SK-N-MC (cell line): Measurements from ENCODE around the gene PSTPIP1.

Experiments used
- EZH2 ChIP-seq: fragments of 200-600 bp; sonication (generic); IDR thresholded peaks from one replicate; pipeline ENCODE4 v1.6.1; 2017; ENCODE audit warnings: antibody characterized with exemption
- FOXP2 ChIP-seq: optimal IDR thresholded peaks from 2 replicates; pipeline ENCODE3; 2011; ENCODE audit warnings: mild to moderate bottlenecking, moderate library complexity; ENCODE audit not compliant: insufficient read depth; ENCODE audit errors: extremely low read length, control extremely low read depth
- POLR2AphosphoS5 ChIP-seq: IDR thresholded peaks from 2 replicates; pipeline ENCODE4 v1.6.1; 2012; ENCODE audit warnings: mild to moderate bottlenecking, low read depth, low read length, borderline replicate concordance

GRCh38 chr15:77042245-77042919 lies 47.5 kb downstream of the PSTPIP1 start:
- TF ChIP-seq EZH2 = no peak
- TF ChIP-seq POLR2AphosphoS5 = no peak
- TF ChIP-seq FOXP2 = no peak
